Measurements from ENCODE around the gene PCYT1A. TPM values are rescaled to one million over a fixed set of nuclear protein-coding genes. Genes with fewer than 3 reads are reported as not detected.

The PCYT1A gene
- total RNA-seq, 1 donor from 2014 or later: 55.2 TPM

DNA sequence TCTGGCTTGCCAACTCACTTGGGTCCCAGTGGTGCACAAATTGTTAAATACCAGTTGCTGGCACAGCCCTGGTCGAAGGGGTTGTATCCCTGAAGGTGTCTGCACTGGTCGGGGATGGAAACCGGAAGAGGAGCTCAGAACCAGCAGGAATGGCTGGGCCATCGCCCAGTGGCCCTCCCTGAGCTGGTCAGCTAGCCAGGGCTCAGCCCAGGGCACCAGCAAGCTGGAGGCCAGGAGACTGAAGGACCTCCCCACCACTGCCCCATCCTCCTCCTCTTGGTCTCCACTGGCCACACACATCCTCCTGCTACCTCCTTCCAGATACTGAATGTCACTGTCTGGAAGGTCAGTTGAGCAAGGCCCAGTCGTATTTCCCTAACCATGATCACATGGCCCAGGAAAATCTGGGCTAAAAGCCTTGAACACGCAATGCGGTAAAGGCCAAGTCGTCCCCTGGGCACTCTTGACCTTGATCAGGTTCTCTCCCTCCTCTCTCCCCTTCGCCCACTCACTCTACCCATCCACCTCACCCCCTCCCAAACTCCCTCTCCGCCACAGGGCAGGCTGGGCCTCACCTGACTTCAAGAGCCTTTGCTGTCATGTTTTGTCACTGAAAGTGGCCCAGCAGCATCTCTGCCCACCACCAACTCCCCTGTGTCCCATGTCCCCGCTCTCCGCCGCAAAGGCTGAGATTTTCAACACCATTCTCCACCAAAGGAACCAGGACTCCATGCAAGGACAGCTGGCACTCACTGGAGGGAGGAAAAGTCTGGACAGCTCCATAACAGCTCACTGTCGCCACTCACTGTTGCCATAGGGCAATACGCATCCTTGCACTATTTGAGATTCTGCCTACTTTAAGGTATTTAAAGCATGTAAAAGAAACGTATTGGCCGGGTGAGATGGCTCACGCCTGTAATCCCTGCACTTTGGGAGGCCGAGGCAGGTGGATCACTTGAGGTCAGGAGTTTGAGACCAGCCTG is 88.5 kb downstream of the PCYT1A start:
- Mint-ChIP-seq H3K4me1 (ENCODE audit: unreplicated experiment) (no peaks in the 10 kb centered on the region), H3K9me3 (ENCODE audit: unreplicated experiment) (no peaks in the 10 kb centered on the region), H3K27ac (ENCODE audit: unreplicated experiment) (no peak overlapping the region), H3K36me3 (ENCODE audit: low read depth, unreplicated experiment) (no peaks in the 10 kb centered on the region), H3K27me3 (ENCODE audit: unreplicated experiment) (peaks cover 14% of the 10 kb centered on the region), H3K4me3 (ENCODE audit: unreplicated experiment) (no peak overlapping the region)
- TF ChIP-seq, protein P1, sequence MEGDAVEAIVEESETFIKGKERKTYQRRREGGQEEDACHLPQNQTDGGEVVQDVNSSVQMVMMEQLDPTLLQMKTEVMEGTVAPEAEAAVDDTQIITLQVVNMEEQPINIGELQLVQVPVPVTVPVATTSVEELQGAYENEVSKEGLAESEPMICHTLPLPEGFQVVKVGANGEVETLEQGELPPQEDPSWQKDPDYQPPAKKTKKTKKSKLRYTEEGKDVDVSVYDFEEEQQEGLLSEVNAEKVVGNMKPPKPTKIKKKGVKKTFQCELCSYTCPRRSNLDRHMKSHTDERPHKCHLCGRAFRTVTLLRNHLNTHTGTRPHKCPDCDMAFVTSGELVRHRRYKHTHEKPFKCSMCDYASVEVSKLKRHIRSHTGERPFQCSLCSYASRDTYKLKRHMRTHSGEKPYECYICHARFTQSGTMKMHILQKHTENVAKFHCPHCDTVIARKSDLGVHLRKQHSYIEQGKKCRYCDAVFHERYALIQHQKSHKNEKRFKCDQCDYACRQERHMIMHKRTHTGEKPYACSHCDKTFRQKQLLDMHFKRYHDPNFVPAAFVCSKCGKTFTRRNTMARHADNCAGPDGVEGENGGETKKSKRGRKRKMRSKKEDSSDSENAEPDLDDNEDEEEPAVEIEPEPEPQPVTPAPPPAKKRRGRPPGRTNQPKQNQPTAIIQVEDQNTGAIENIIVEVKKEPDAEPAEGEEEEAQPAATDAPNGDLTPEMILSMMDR (IDR thresholded peaks at IDR 0.05; ENCODE audit: unreplicated experiment): no peak
- DNase-seq (ENCODE audit: low spot score): no peak

- H3K4me3 Mint-ChIP-seq (ENCODE audit: unreplicated experiment): no peak overlapping the region
- H3K27me3 Mint-ChIP-seq (ENCODE audit: unreplicated experiment): peaks cover 16% of the 10 kb centered on the region
- TF ChIP-seq, protein P1 (IDR thresholded peaks at IDR 0.05; ENCODE audit: unreplicated experiment): no peak
- no peak overlapping the region for H3K27ac Mint-ChIP-seq (ENCODE audit: unreplicated experiment)
- no peaks in the 10 kb centered on the region for H3K9me3 Mint-ChIP-seq (ENCODE audit: unreplicated experiment)
- DNase-seq (ENCODE audit: low spot score): no peak
- no peaks in the 10 kb centered on the region for H3K4me1 Mint-ChIP-seq (ENCODE audit: unreplicated experiment)
- H3K36me3 Mint-ChIP-seq (ENCODE audit: low read depth, unreplicated experiment): no peaks in the 10 kb centered on the region
Measured at GRCh38 chr3:196198081-196198675, 89.3 kb downstream of the PCYT1A start.

GRCh38 chr3:196197524-196197923 is 90.0 kb downstream of the PCYT1A start:
- DNase-seq (ENCODE audit: low spot score): no peak
- no peaks in the 10 kb centered on the region for H3K36me3 Mint-ChIP-seq (ENCODE audit: low read depth, unreplicated experiment)
- TF ChIP-seq, protein P1 (IDR thresholded peaks at IDR 0.05; ENCODE audit: unreplicated experiment): no peak
- H3K27ac Mint-ChIP-seq (ENCODE audit: unreplicated experiment): no peak overlapping the region
- H3K4me3 Mint-ChIP-seq (ENCODE audit: unreplicated experiment): no peak overlapping the region
- H3K27me3 Mint-ChIP-seq (ENCODE audit: unreplicated experiment): peaks cover 14% of the 10 kb centered on the region
- H3K9me3 Mint-ChIP-seq (ENCODE audit: unreplicated experiment): no peaks in the 10 kb centered on the region
- no peaks in the 10 kb centered on the region for H3K4me1 Mint-ChIP-seq (ENCODE audit: unreplicated experiment)

GRCh38 chr3:196195664-196196265 is 91.8 kb downstream of the PCYT1A start:
- no peak for DNase-seq (ENCODE audit: low spot score)
- H3K36me3 Mint-ChIP-seq (ENCODE audit: low read depth, unreplicated experiment): no peaks in the 10 kb centered on the region
- H3K4me1 Mint-ChIP-seq (ENCODE audit: unreplicated experiment): no peaks in the 10 kb centered on the region
- H3K9me3 Mint-ChIP-seq (ENCODE audit: unreplicated experiment): no peaks in the 10 kb centered on the region
- TF ChIP-seq, protein P1 (IDR thresholded peaks at IDR 0.05; ENCODE audit: unreplicated experiment): no peak
- H3K4me3 Mint-ChIP-seq (ENCODE audit: unreplicated experiment): no peak overlapping the region
- peaks cover 14% of the 10 kb centered on the region for H3K27me3 Mint-ChIP-seq (ENCODE audit: unreplicated experiment)
- H3K27ac Mint-ChIP-seq (ENCODE audit: unreplicated experiment): no peak overlapping the region

Data from endothelial cell (in vitro differentiated cells).